Chondrocyte (in vitro differentiated cells): Measurements from ENCODE around the gene TMIGD1. TPM values are rescaled to one million over a fixed set of nuclear protein-coding genes. Genes with fewer than 3 reads are reported as not detected.

ENCODE experiments used
- DNase-seq: peaks from one replicate; pipeline ENCODE4 v3.0.0; 2021; ENCODE audit warnings: mixed read lengths, low spot score
- H3K27ac Mint-ChIP-seq: one replicate; pipeline ENCODE4 v1.8.0; 2021; ENCODE audit warnings: mild to moderate bottlenecking, moderate library complexity, mixed read lengths; ENCODE audit not compliant: unreplicated experiment
- H3K27me3 Mint-ChIP-seq: 2 replicates; pipeline ENCODE4 v1.8.0; 2021; ENCODE audit warnings: low read depth, mixed read lengths
- H3K36me3 Mint-ChIP-seq: 2 replicates; pipeline ENCODE4 v1.8.0; 2021; ENCODE audit warnings: low read depth, mixed read lengths
- H3K4me1 Mint-ChIP-seq: 2 replicates; pipeline ENCODE4 v1.8.0; 2021; ENCODE audit warnings: low read depth, mild to moderate bottlenecking, mixed read lengths
- H3K4me3 Mint-ChIP-seq: one replicate; pipeline ENCODE4 v1.8.0; 2021; ENCODE audit warnings: mild to moderate bottlenecking, moderate library complexity, mixed read lengths; ENCODE audit not compliant: unreplicated experiment
- H3K9me3 Mint-ChIP-seq: 2 replicates; pipeline ENCODE4 v1.8.0; 2021; ENCODE audit warnings: low read depth, mixed read lengths
- CTCF ChIP-seq: fragments of 200-600 bp; sonication (generic); IDR thresholded peaks from 2 replicates; pipeline ENCODE4 v1.5.0; 2021; ENCODE audit warnings: antibody characterized with exemption, mild to moderate bottlenecking, moderate library complexity
- total RNA-seq: library from RNA; stranded (reverse); gene quantifications from 3 replicates; pipeline ENCODE4 v1.2.1, GENCODE V29; 2021

The TMIGD1 gene
- total RNA-seq, 1 donor from 2014 or later: not detected

GRCh38 chr17:30290077-30290476 is 43.8 kb downstream of the TMIGD1 start:
- H3K27me3 Mint-ChIP-seq: no peaks in the 10 kb centered on the region
- no peaks in the 10 kb centered on the region for H3K9me3 Mint-ChIP-seq
- H3K4me1 Mint-ChIP-seq: peaks cover 18% of the 10 kb centered on the region
- H3K36me3 Mint-ChIP-seq: peaks cover 11% of the 10 kb centered on the region
- TF ChIP-seq CTCF: no peak
- no peak overlapping the region for H3K27ac Mint-ChIP-seq
- no peak overlapping the region for H3K4me3 Mint-ChIP-seq
- no peak for DNase-seq

- H3K36me3 Mint-ChIP-seq: peaks cover 14% of the 10 kb centered on the region
Measured at GRCh38 chr17:30279156-30279555, 54.7 kb downstream of the TMIGD1 start.

GRCh38 chr17:30278032-30278431 is 55.8 kb downstream of the TMIGD1 start:
- H3K36me3 Mint-ChIP-seq: peaks cover 20% of the 10 kb centered on the region
- no peaks in the 10 kb centered on the region for H3K27me3 Mint-ChIP-seq
- H3K27ac Mint-ChIP-seq: no peak overlapping the region
- peak; percentile 78 for TF ChIP-seq CTCF
- H3K4me3 Mint-ChIP-seq: no peak overlapping the region
- no peaks in the 10 kb centered on the region for H3K4me1 Mint-ChIP-seq
- no peaks in the 10 kb centered on the region for H3K9me3 Mint-ChIP-seq
- no peak for DNase-seq

More at GRCh38 chr17:30279156-30279555, 54.7 kb downstream of the TMIGD1 start:
- H3K4me3 Mint-ChIP-seq: no peak overlapping the region
- H3K27me3 Mint-ChIP-seq: no peaks in the 10 kb centered on the region
- no peaks in the 10 kb centered on the region for H3K4me1 Mint-ChIP-seq
- no peak overlapping the region for H3K27ac Mint-ChIP-seq
- TF ChIP-seq CTCF: no peak
- no peak for DNase-seq
- H3K9me3 Mint-ChIP-seq: no peaks in the 10 kb centered on the region

- Mint-ChIP-seq H3K4me1 (peaks cover 8% of the 10 kb centered on the region), H3K36me3 (peaks cover 33% of the 10 kb centered on the region), H3K27ac (no peak overlapping the region), H3K4me3 (no peak overlapping the region), H3K27me3 (no peaks in the 10 kb centered on the region), H3K9me3 (no peaks in the 10 kb centered on the region)
- no peak for TF ChIP-seq CTCF
- DNase-seq: no peak
Measured at GRCh38 chr17:30275911-30276310, 57.9 kb downstream of the TMIGD1 start.

- TF ChIP-seq CTCF: no peak
- H3K27me3 Mint-ChIP-seq: no peaks in the 10 kb centered on the region
- H3K27ac Mint-ChIP-seq: peak overlapping the region; percentile 27
- DNase-seq: no peak
- H3K9me3 Mint-ChIP-seq: no peaks in the 10 kb centered on the region
- H3K36me3 Mint-ChIP-seq: peaks cover 36% of the 10 kb centered on the region
- no peak overlapping the region for H3K4me3 Mint-ChIP-seq
- peaks cover 10% of the 10 kb centered on the region for H3K4me1 Mint-ChIP-seq
Measured at GRCh38 chr17:30274887-30275286, 59.0 kb downstream of the TMIGD1 start.
